SK-N-SH (cell line): Measurements from ENCODE around the gene USH1C. TPM values are rescaled to one million over a fixed set of nuclear protein-coding genes. Genes with fewer than 3 reads are reported as not detected.
A peak's percentile ranks its signal among the peaks of the same experiment; 100 is the strongest.

Experiments used
- CTCF ChIA-PET: fragments of 300-600, 350-600 bp; formaldehyde crosslinking; extraction: SDS; loops from one replicate; lab custom pipeline; 2021; lab: Yijun Ruan, JAX
- POLR2A ChIA-PET: fragments of 350-600 bp; sonication (Branson Sonifier 250); formaldehyde crosslinking; extraction: SDS; loops from one replicate; lab custom pipeline; 2020; ENCODE audit warnings: antibody characterized with exemption, inconsistent platforms; lab: Yijun Ruan, JAX
- DNase-seq: peaks from one replicate; pipeline ENCODE4 v3.0.0; 2012
- H2AFZ ChIP-seq: fragments of 200-600 bp; sonication (generic); 2 replicates; pipeline ENCODE4 v1.8.1; 2016; ENCODE audit warnings: antibody characterized with exemption, mild to moderate bottlenecking, low read depth
- H3F3A ChIP-seq: fragments of 200-600 bp; sonication (generic); replicated peaks from 2 replicates; pipeline ENCODE3; 2016; ENCODE audit warnings: antibody characterized with exemption, mild to moderate bottlenecking; ENCODE audit not compliant: insufficient read depth
- H3K27ac ChIP-seq, 2 experiments: fragments of 200-500 bp in 1 of 2; fragments of 200-600 bp in 1 of 2; sonication (Bioruptor generic) in 1 of 2; sonication (generic), shearing (Covaris generic) in 1 of 2; 2 replicates each; pipeline versions ENCODE4 v1.5.1 to v1.6.1; 2014 to 2016; ENCODE audit warnings: low read depth in 2 of 2, inconsistent platforms in 1 of 2, low read length in 1 of 2, mild to moderate bottlenecking in 1 of 2, mixed read lengths in 1 of 2
- H3K27me3 ChIP-seq: fragments of 200-600 bp; sonication (generic), shearing (Covaris generic); 2 replicates; pipeline ENCODE4 v1.6.1; 2016; ENCODE audit warnings: mixed run types; ENCODE audit not compliant: insufficient read depth
- H3K36me3 ChIP-seq, 2 experiments: fragments of 200-500 bp in 1 of 2; fragments of 200-600 bp in 1 of 2; sonication (Bioruptor generic) in 1 of 2; sonication (generic) in 1 of 2; replicated peaks in 1 of 2; 2 replicates each; pipeline versions ENCODE3 to v1.5.1; 2014 to 2016; ENCODE audit warnings: low read length in 1 of 2, mild to moderate bottlenecking in 1 of 2; ENCODE audit not compliant: insufficient read depth in 2 of 2, control insufficient read depth in 1 of 2
- H3K4me1 ChIP-seq, 2 experiments: fragments of 200-500 bp in 1 of 2; fragments of 200-600 bp in 1 of 2; sonication (Bioruptor generic) in 1 of 2; sonication (generic), shearing (Covaris generic) in 1 of 2; 2 replicates each; pipeline versions ENCODE4 v1.5.1 to v1.6.1; 2014 to 2016; ENCODE audit warnings: low read depth in 1 of 2, low read length in 1 of 2, mixed run types in 1 of 2; ENCODE audit not compliant: insufficient read depth in 2 of 2, control insufficient read depth in 1 of 2
- H3K4me2 ChIP-seq: fragments of 200-600 bp; sonication (generic), shearing (Covaris generic); 2 replicates; pipeline ENCODE4 v1.6.1; 2017; ENCODE audit warnings: mixed run types
- H3K4me3 ChIP-seq, 2 experiments: fragments of 200-500 bp in 1 of 2; fragments of 200-600 bp in 1 of 2; sonication (Bioruptor generic) in 1 of 2; sonication (generic), shearing (Covaris generic) in 1 of 2; 2 replicates each; pipeline versions ENCODE4 v1.5.1 to v1.8.1; 2014 to 2016; ENCODE audit warnings: low read depth in 2 of 2, inconsistent platforms in 1 of 2, low read length in 1 of 2, mild to moderate bottlenecking in 1 of 2, mixed read lengths in 1 of 2, moderate library complexity in 1 of 2
- H3K79me2 ChIP-seq: fragments of 200-600 bp; sonication (generic); 2 replicates; pipeline ENCODE4 v1.8.1; 2017; ENCODE audit warnings: mild to moderate bottlenecking; ENCODE audit not compliant: insufficient read depth
- H3K9ac ChIP-seq: fragments of 200-600 bp; sonication (generic); 2 replicates; pipeline ENCODE4 v1.6.1; 2017; ENCODE audit warnings: mixed run types
- H3K9me2 ChIP-seq: fragments of 200-600 bp; sonication (generic); 2 replicates; pipeline ENCODE4 v1.6.1; 2017; ENCODE audit warnings: mixed run types
- H3K9me3 ChIP-seq: fragments of 200-600 bp; sonication (generic); 2 replicates; pipeline ENCODE4 v1.6.1; 2017; ENCODE audit warnings: mixed run types, mild to moderate bottlenecking, moderate library complexity
- H4K20me1 ChIP-seq: fragments of 200-600 bp; sonication (generic); 2 replicates; pipeline ENCODE4 v1.6.1; 2017; ENCODE audit warnings: mild to moderate bottlenecking, mixed run types; ENCODE audit not compliant: insufficient read depth
- CHD2 ChIP-seq: fragments of 150-350 bp; IDR thresholded peaks from 2 replicates; pipeline ENCODE4 v1.6.1; 2018; ENCODE audit warnings: low read length; ENCODE audit not compliant: partially characterized antibody
- ELF1 ChIP-seq: IDR thresholded peaks from 2 replicates; pipeline ENCODE4 v1.4.0; 2012
- EP300 ChIP-seq, 2 experiments: IDR thresholded peaks; 2 replicates each; pipeline versions ENCODE4 v1.4.0 to v1.6.1; 2012; ENCODE audit warnings: borderline replicate concordance in 1 of 2, low read depth in 1 of 2, low read length in 1 of 2
- FOXJ3 ChIP-seq: sonication (generic); formaldehyde crosslinking; IDR thresholded peaks from 2 replicates; pipeline ENCODE4 v1.5.1; 2020; ENCODE audit warnings: mild to moderate bottlenecking, missing genetic modification reagents
- GABPA ChIP-seq: IDR thresholded peaks from 2 replicates; pipeline ENCODE4 v1.4.0; 2012; ENCODE audit warnings: low read depth, mild to moderate bottlenecking
- NFIC ChIP-seq: IDR thresholded peaks from 2 replicates; pipeline ENCODE4 v1.4.0; 2012; ENCODE audit warnings: borderline replicate concordance
- POLR2AphosphoS5 ChIP-seq: IDR thresholded peaks from 2 replicates; pipeline ENCODE4 v1.6.1; 2012; ENCODE audit warnings: low read depth, low read length
- RAD21 ChIP-seq: IDR thresholded peaks from 2 replicates; pipeline ENCODE4 v1.6.1; 2012; ENCODE audit warnings: mild to moderate bottlenecking, low read length
- RCOR1 ChIP-seq: fragments of 150-350 bp; IDR thresholded peaks from 2 replicates; pipeline ENCODE4 v1.6.1; 2017; ENCODE audit warnings: antibody characterized with exemption, low read length
- RFX5 ChIP-seq: IDR thresholded peaks from 2 replicates; pipeline ENCODE4 v1.6.1; 2012; ENCODE audit warnings: mild to moderate bottlenecking, improper control_type of control experiment, low read length
- SIN3A ChIP-seq: IDR thresholded peaks from 2 replicates; pipeline ENCODE4 v1.6.1; 2012; ENCODE audit warnings: low read depth, mild to moderate bottlenecking, low read length, moderate library complexity, borderline replicate concordance
- SMC3 ChIP-seq: IDR thresholded peaks from 2 replicates; pipeline ENCODE4 v1.6.1; 2012; ENCODE audit warnings: low read depth, low read length, improper control_type of control experiment
- WGBS: methylation state at CpG from one replicate; pipeline ENCODE4 v1.1.6; 2017; ENCODE audit warnings: low lambda C conversion rate; 5-methylcytosine and 5-hydroxymethylcytosine counted together
- polyA plus RNA-seq, 3 experiments: library from polyadenylated mRNA; depleted of rRNA; stranded (reverse); fragments of >200 nt; gene quantifications; 2 replicates each; pipeline ENCODE4 v1.2.3, GENCODE V29; 2012
- TF ChIP-seq, protein P1 (sequence below): IDR thresholded peaks from 2 replicates; pipeline ENCODE4 v1.4.0; 2012; ENCODE audit warnings: low read depth, borderline replicate concordance
- TF ChIP-seq, protein P2 (sequence below): IDR thresholded peaks from 2 replicates; pipeline ENCODE4 v1.4.0; 2012; ENCODE audit warnings: low read depth, borderline replicate concordance
- TF ChIP-seq, protein P3 (sequence below): fragments of 150-350 bp; IDR thresholded peaks from 2 replicates; pipeline ENCODE4 v1.6.1; 2016; ENCODE audit warnings: mild to moderate bottlenecking, low read depth, low read length

Gene USH1C
- polyA plus RNA-seq, 1 of the 3 experiments (the other 2 are of a cell fraction): not detected

DNA sequence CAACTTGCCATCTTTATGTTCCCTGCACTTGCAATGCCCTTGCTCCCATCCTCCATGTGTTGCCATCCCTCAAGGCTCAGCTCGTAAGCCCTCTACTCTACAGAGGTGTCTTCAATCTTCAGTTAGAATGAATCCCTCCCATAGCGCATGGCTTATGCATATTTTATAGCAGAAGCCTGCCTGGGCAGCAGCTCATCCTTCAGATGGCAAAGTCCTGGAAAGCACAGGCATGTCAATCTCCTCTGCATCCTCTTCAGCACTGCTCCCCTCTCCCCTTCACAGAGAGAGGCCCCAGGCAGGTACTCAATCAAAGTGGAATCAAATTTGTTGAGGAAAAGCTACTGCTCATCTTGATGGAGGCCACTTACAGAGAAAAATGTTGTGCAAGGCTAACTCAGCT, 36.4 kb downstream of the USH1C start:
- Histone ChIP-seq H3K27ac (peak overlapping the region in 1 of 2 experiments; percentile 27; a peak in 1 of 4 replicates), H3K36me3 (no peaks in the 10 kb centered on the region), H4K20me1 (no peaks in the 10 kb centered on the region), H3K9me3 (no peaks in the 10 kb centered on the region), H3K9ac (no peak overlapping the region), H3K9me2 (no peaks in the 10 kb centered on the region), H3K4me2 (no peak overlapping the region), H3K4me3 (no peak overlapping the region), H3K4me1 (peaks cover 0 to 15% of the 10 kb centered on the region in 2 experiments; a peak in 2 of 4 replicates), H3F3A (no peaks in the 10 kb centered on the region), H2AFZ (no peak overlapping the region), H3K79me2 (no peaks in the 10 kb centered on the region), H3K27me3 (no peaks in the 10 kb centered on the region; the same call in 1 of the 2 replicates)
- WGBS: 75% methylated on average over 2 of the region's 2 CpGs
- no peak for DNase-seq
- ChIA-PET CTCF (interaction anchor here (2.4 to 45.6 kb wide), 3 partner anchors 16 to 153 kb away, joined by 12 to 1101 read pairs (median 499); partner anchors contain the start of gene KCNJ11), POLR2A (no interaction called here)
- no peak for TF ChIP-seq NFIC
- TF ChIP-seq, protein P1, sequence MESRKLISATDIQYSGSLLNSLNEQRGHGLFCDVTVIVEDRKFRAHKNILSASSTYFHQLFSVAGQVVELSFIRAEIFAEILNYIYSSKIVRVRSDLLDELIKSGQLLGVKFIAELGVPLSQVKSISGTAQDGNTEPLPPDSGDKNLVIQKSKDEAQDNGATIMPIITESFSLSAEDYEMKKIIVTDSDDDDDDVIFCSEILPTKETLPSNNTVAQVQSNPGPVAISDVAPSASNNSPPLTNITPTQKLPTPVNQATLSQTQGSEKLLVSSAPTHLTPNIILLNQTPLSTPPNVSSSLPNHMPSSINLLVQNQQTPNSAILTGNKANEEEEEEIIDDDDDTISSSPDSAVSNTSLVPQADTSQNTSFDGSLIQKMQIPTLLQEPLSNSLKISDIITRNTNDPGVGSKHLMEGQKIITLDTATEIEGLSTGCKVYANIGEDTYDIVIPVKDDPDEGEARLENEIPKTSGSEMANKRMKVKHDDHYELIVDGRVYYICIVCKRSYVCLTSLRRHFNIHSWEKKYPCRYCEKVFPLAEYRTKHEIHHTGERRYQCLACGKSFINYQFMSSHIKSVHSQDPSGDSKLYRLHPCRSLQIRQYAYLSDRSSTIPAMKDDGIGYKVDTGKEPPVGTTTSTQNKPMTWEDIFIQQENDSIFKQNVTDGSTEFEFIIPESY: no peak
- TF ChIP-seq EP300 (IDR thresholded peaks at IDR 0.05; ENCODE audit: borderline replicate concordance in 1 of 2, low read depth in 1 of 2, low read length in 1 of 2): no peak
- TF ChIP-seq, protein P2, sequence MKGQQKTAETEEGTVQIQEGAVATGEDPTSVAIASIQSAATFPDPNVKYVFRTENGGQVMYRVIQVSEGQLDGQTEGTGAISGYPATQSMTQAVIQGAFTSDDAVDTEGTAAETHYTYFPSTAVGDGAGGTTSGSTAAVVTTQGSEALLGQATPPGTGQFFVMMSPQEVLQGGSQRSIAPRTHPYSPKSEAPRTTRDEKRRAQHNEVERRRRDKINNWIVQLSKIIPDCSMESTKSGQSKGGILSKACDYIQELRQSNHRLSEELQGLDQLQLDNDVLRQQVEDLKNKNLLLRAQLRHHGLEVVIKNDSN: no peak

DNA sequence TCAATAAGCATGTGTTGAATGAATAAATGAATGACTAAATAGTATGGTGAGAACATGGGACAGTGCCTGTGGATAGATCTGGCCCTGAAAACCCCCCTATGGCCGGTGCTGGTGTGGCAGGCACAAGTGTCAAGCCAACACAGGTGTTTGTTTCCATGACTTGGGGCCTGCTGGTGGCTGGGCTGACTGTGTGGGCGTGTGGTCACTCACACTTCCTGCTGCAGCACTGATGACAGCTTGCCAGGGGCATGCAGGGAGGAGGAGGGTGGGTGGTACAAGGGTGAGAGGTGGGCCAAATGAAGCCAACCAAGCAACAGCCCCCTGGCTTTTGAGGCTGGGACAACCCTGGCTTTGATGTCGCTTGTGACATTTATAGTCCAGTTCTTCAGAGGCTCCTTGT, 37.3 kb downstream of the USH1C start:
- CTCF ChIA-PET: interaction anchor here (1.1 to 45.6 kb wide), 5 partner anchors 17 to 153 kb away, joined by 5 to 1101 read pairs (median 21); partner anchors contain the start of gene KCNJ11
- Histone ChIP-seq H3K27ac (no peak overlapping the region), H3F3A (no peaks in the 10 kb centered on the region), H3K4me3 (no peak overlapping the region), H3K9me3 (no peaks in the 10 kb centered on the region)
- TF ChIP-seq NFIC: no peak
- TF ChIP-seq, protein P2: no peak
- no peak for TF ChIP-seq RAD21
- no peak for TF ChIP-seq SIN3A
- TF ChIP-seq, protein P3, sequence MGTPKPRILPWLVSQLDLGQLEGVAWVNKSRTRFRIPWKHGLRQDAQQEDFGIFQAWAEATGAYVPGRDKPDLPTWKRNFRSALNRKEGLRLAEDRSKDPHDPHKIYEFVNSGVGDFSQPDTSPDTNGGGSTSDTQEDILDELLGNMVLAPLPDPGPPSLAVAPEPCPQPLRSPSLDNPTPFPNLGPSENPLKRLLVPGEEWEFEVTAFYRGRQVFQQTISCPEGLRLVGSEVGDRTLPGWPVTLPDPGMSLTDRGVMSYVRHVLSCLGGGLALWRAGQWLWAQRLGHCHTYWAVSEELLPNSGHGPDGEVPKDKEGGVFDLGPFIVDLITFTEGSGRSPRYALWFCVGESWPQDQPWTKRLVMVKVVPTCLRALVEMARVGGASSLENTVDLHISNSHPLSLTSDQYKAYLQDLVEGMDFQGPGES: no peak
- TF ChIP-seq POLR2AphosphoS5: no peak
- no peak for TF ChIP-seq ELF1
- no peak for TF ChIP-seq RFX5
- TF ChIP-seq GABPA: no peak
- no peak for TF ChIP-seq FOXJ3 (CRISPR knock-in tag)
- TF ChIP-seq EP300 (IDR thresholded peaks at IDR 0.05; ENCODE audit: borderline replicate concordance in 1 of 2, low read depth in 1 of 2, low read length in 1 of 2): no peak
- TF ChIP-seq CHD2: no peak
- no peak for TF ChIP-seq RCOR1
- no peak for TF ChIP-seq SMC3
- TF ChIP-seq, all 33 proteins: peak for 0
- POLR2A ChIA-PET: no interaction called here
- no peak for DNase-seq
- Histone ChIP-seq H3K79me2 (no peaks in the 10 kb centered on the region), H2AFZ (no peak overlapping the region), H3K9me2 (no peaks in the 10 kb centered on the region), H3K9ac (no peak overlapping the region), H4K20me1 (no peaks in the 10 kb centered on the region), H3K36me3 (no peaks in the 10 kb centered on the region), H3K4me2 (no peak overlapping the region), H3K27me3 (no peaks in the 10 kb centered on the region), H3K4me1 (peaks cover 0 to 15% of the 10 kb centered on the region in 2 experiments; a peak in 2 of 4 replicates)
- WGBS: 48% methylated on average over 2 of the region's 3 CpGs
